GM19025 (cell line): ENCODE data around the gene RFX3.

ENCODE experiments used
- ATAC-seq: cut with Tn5 transposase; IDR thresholded peaks from one replicate; pipeline ENCODE4 v1.9.1; 2021; ENCODE audit warnings: mild to moderate bottlenecking, low read depth, moderate library complexity; ENCODE audit not compliant: unreplicated experiment

The RFX3 gene

GRCh38 chr9:3525836-3526164 is at the start of gene RFX3:
Gene RFX3, minus strand, starts transcription at chr9:3526001. Its CDS starts 130,413 bp downstream, at chr9:3395588.
- peak; percentile 50 for ATAC-seq

GRCh38 chr9:3571500-3571899 is 45.7 kb upstream of the RFX3 start:
- ATAC-seq: no peak

GRCh38 chr9:3569529-3569928 is 43.7 kb upstream of the RFX3 start:
- ATAC-seq: no peak

- no peak for ATAC-seq
Observed at GRCh38 chr9:3567988-3568387, 42.2 kb upstream of the RFX3 start.

- no peak for ATAC-seq
Observed at GRCh38 chr9:3553076-3553765, 27.4 kb upstream of the RFX3 start.

- ATAC-seq: no peak
Observed at GRCh38 chr9:3549225-3549624, 23.4 kb upstream of the RFX3 start.

- no peak for ATAC-seq
Observed at GRCh38 chr9:3548648-3549047, 22.8 kb upstream of the RFX3 start.

GRCh38 chr9:3541206-3541605 is 15.4 kb upstream of the RFX3 start:
- ATAC-seq: no peak

GRCh38 chr9:3534614-3535404 is 9.0 kb upstream of the RFX3 start:
- no peak for ATAC-seq

- no peak for ATAC-seq
Observed at GRCh38 chr9:3532158-3532557, 6.4 kb upstream of the RFX3 start.

- ATAC-seq: no peak
Observed at GRCh38 chr9:3528451-3528850, 2.6 kb upstream of the RFX3 start.

- ATAC-seq: peak; percentile 0
Observed at GRCh38 chr9:3526997-3527940, 1.5 kb upstream of the RFX3 start.

GRCh38 chr9:3526165-3526996 is 580 bp upstream of the RFX3 start:
- peak; percentile 56 for ATAC-seq

GRCh38 chr9:3525096-3525835 is 535 bp downstream of the RFX3 start:
- no peak for ATAC-seq

GRCh38 chr9:3521966-3522365 is 3.8 kb downstream of the RFX3 start:
- no peak for ATAC-seq

- no peak for ATAC-seq
Observed at GRCh38 chr9:3520564-3520963, 5.2 kb downstream of the RFX3 start.

GRCh38 chr9:3517377-3518048 is 8.3 kb downstream of the RFX3 start:
- no peak for ATAC-seq

- no peak for ATAC-seq
Observed at GRCh38 chr9:3516667-3517330, 9.0 kb downstream of the RFX3 start.
